K562 (cell line): ENCODE measurements around the gene USP35. TPM values are rescaled to one million over a fixed set of nuclear protein-coding genes. Genes with fewer than 3 reads are reported as not detected.

Source experiments
- ATAC-seq: fragments of 200-7000 bp; cut with Tn5 transposase; 3 replicates; pipeline ENCODE4 v1.9.1; 2020; ENCODE audit warnings: moderate library complexity
- BruUV-seq: library from RNA; stranded (reverse); fragments of 400-500 nt; replicated peaks from 2 replicates; lab custom pipeline; 2021; lab: Mats Ljungman, UMichigan
- CTCF ChIA-PET: fragments of 300-600 bp; formaldehyde crosslinking; extraction: SDS; loops from one replicate; lab custom pipeline; 2021; ENCODE audit warnings: low intra/inter-chr PET ratio; lab: Yijun Ruan, JAX
- POLR2A ChIA-PET: fragments of 300-600, 350-650 bp; sonication (Branson Sonifier 250); formaldehyde crosslinking; extraction: SDS; loops from one replicate; lab custom pipeline; 2021; ENCODE audit warnings: antibody characterized with exemption, inconsistent platforms; lab: Yijun Ruan, JAX
- DNase-seq, 4 experiments: peaks; one replicate each; pipeline versions ENCODE4 v3.0.0 to v3.0.0-alpha.2; 2011 to 2018; ENCODE audit warnings: low spot score in 3 of 4, mixed read lengths in 3 of 4; ENCODE audit errors: extremely low read depth in 1 of 4
- FAIRE-seq: peaks from 2 replicates; lab custom pipeline; 2011; peaks lifted over from hg19 to GRCh38; lab: Jason Lieb, UNC
- H2AFZ ChIP-seq: 2 replicates; pipeline ENCODE4 v1.6.0; 2011; ENCODE audit warnings: low read depth, low read length, control low read depth, inconsistent platforms
- H3K27ac ChIP-seq: fragments of 200-600 bp; 3 replicates; pipeline ENCODE4 v1.8.0; 2011; ENCODE audit warnings: low read depth, mild to moderate bottlenecking, control low read depth, inconsistent platforms, low read length, moderate library complexity, mixed read lengths; ENCODE audit errors: extremely low read depth
- H3K27me3 ChIP-seq, 2 experiments: fragments of 300-600 bp in 1 of 2; 2 replicates in 1 of 2; 3 replicates in 1 of 2; pipeline versions ENCODE4 v1.6.0 to v1.8.0; 2011; ENCODE audit warnings: inconsistent platforms in 2 of 2, low read length in 2 of 2, mild to moderate bottlenecking in 1 of 2, mixed read lengths in 1 of 2, moderate library complexity in 1 of 2; ENCODE audit not compliant: control insufficient read depth in 2 of 2, insufficient read depth in 2 of 2
- H3K36me3 ChIP-seq: fragments of 300-600 bp; 3 replicates; pipeline ENCODE4 v1.8.0; 2011; ENCODE audit warnings: mild to moderate bottlenecking, low read length, inconsistent platforms; ENCODE audit not compliant: control insufficient read depth, insufficient read depth
- H3K4me1 ChIP-seq, 2 experiments: fragments of 200-600 bp in 1 of 2; replicated peaks in 1 of 2; 2 replicates in 1 of 2; 3 replicates in 1 of 2; pipeline versions ENCODE4 v1.5.1 to v1.8.0; 2011; ENCODE audit warnings: inconsistent platforms in 2 of 2, low read length in 2 of 2, mild to moderate bottlenecking in 1 of 2, mixed read lengths in 1 of 2, moderate library complexity in 1 of 2; ENCODE audit not compliant: control insufficient read depth in 2 of 2, insufficient read depth in 2 of 2
- H3K4me2 ChIP-seq: 2 replicates; pipeline ENCODE4 v1.6.1; 2011; ENCODE audit warnings: low read length, control low read depth, inconsistent platforms, mixed read lengths; ENCODE audit not compliant: insufficient read depth
- H3K4me3 ChIP-seq: fragments of 200-600 bp; sonication (generic), shearing (Covaris generic); 2 replicates; pipeline ENCODE4 v1.5.1; 2016; ENCODE audit warnings: control low read depth, inconsistent platforms
- H3K79me2 ChIP-seq: fragments of 200-600 bp; 3 replicates; pipeline ENCODE4 v1.8.0; 2011; ENCODE audit warnings: low read length, inconsistent platforms; ENCODE audit not compliant: control insufficient read depth, insufficient read depth
- H3K9ac ChIP-seq, 2 experiments: 2 replicates each; pipeline versions ENCODE4 v1.6.0 to v1.6.1; 2011; ENCODE audit warnings: low read depth in 2 of 2, low read length in 2 of 2, control low read depth in 1 of 2, inconsistent platforms in 1 of 2, mild to moderate bottlenecking in 1 of 2, mixed read lengths in 1 of 2; ENCODE audit not compliant: insufficient read depth in 1 of 2
- H3K9me1 ChIP-seq: one replicate; pipeline ENCODE4 v1.6.0; 2011; ENCODE audit warnings: inconsistent platforms, mild to moderate bottlenecking, low read length, moderate library complexity; ENCODE audit not compliant: control insufficient read depth, insufficient read depth
- H3K9me3 ChIP-seq: replicated peaks from 2 replicates; pipeline ENCODE4 v1.5.1; 2011; ENCODE audit warnings: low read depth, low read length, inconsistent platforms; ENCODE audit not compliant: control insufficient read depth, insufficient read depth
- H4K20me1 ChIP-seq: replicated peaks from 2 replicates; pipeline ENCODE4 v1.6.1; 2011; ENCODE audit warnings: low read length, inconsistent platforms, mixed read lengths; ENCODE audit not compliant: control insufficient read depth, insufficient read depth
- PHF21A ChIP-seq: fragments of 450-650 bp; IDR thresholded peaks from 2 replicates; pipeline ENCODE4 v1.6.1; 2017; ENCODE audit warnings: low read depth, borderline replicate concordance
- PHF8 ChIP-seq: fragments of 200-600 bp; sonication (generic); IDR thresholded peaks from 2 replicates; pipeline ENCODE4 v1.6.1; 2012; ENCODE audit warnings: mixed run types, mild to moderate bottlenecking, inconsistent platforms, low read length, moderate library complexity, borderline replicate concordance
- RFX7 ChIP-seq: fragments of 250-450 bp; sonication (Bioruptor Pico); IDR thresholded peaks from 2 replicates; pipeline ENCODE4 v1.5.1; 2021; ENCODE audit warnings: mild to moderate bottlenecking
- WGBS: fragments of 100-300 bp; shearing (Covaris generic); methylation state at CpG from one replicate; pipeline ENCODE4 v1.1.6; 2016; ENCODE audit warnings: low coverage, mixed read lengths; ENCODE audit not compliant: insufficient coverage; ENCODE audit errors: missing lambda C conversion rate; 5-methylcytosine and 5-hydroxymethylcytosine counted together
- in situ Hi-C: fragments of 300-500 bp; cut with MboI; formaldehyde crosslinking; loops from 4 replicates; pipeline ENCODE4 v1.15.0; 2018; ENCODE audit warnings: inconsistent platforms, mixed read lengths
- intact Hi-C: fragments of 100-400 bp; cut with micrococcal nuclease; formaldehyde crosslinking; loops from 2 replicates; pipeline ENCODE4 v1.14.2; 2022
- polyA plus RNA-seq, 8 experiments: library from polyadenylated mRNA; depleted of rRNA in 4 of 8; stranded (reverse) in 5 of 8; unstranded in 3 of 8; fragments of >200 nt; fragmentation: Nextera tagmentation in 2 of 8; fragmentation: Illumina TruSeq in 1 of 8; extraction: Ambion mirVana in 2 of 8; extraction: Trizol in 1 of 8; gene quantifications; 2 replicates each; pipeline versions ENCODE4 v1.2.1 to v1.2.3, GENCODE V29; 2011 to 2014; ENCODE audit warnings: inconsistent platforms in 1 of 8, missing spikeins in 1 of 8
- total RNA-seq, 7 experiments: library from RNA; depleted of rRNA in 6 of 7; stranded (reverse); fragments of >200 nt in 6 of 7; fragmentation: Illumina TruSeq in 2 of 7; extraction: Trizol in 2 of 7; gene quantifications; 2 replicates each; pipeline versions ENCODE4 v1.2.1 to v1.2.3, GENCODE V29; 2011 to 2021; ENCODE audit warnings: low replicate concordance in 1 of 7

USP35 gene
- total and polyA plus RNA-seq, 9 of the 15 experiments (the other 6 are each of a cell fraction or from before 2014, with no cell fraction given), result 0.01 to 4.8 (median 3.6) TPM

GRCh38 chr11:78219493-78220217 lies 30.9 kb downstream of the USP35 start:
- no peak for ATAC-seq
- ChIA-PET CTCF (no interaction called here), POLR2A (interaction anchor here (0.9 kb wide), 1 partner anchor 132 kb away, joined by 3 read pairs; no protein-coding TSS in a partner anchor)
- intact Hi-C loops, result no loop called here
- no TSS peak for BruUV-seq
- DNase-seq, result no peak
- Histone ChIP-seq H3K9me1 (peaks cover 3% of the 10 kb centered on the region), H3K4me1 (peaks cover 3 to 12% of the 10 kb centered on the region in 2 experiments; a peak in 3 of 5 replicates), H2AFZ (no peak overlapping the region), H3K4me3 (no peak overlapping the region), H3K9ac (no peak overlapping the region), H3K27me3 (no peaks in the 10 kb centered on the region), H3K4me2 (no peak overlapping the region), H3K27ac (no peak overlapping the region), H3K79me2 (no peaks in the 10 kb centered on the region), H4K20me1 (no peaks in the 10 kb centered on the region), H3K9me3 (no peaks in the 10 kb centered on the region), H3K36me3 (peaks cover 93% of the 10 kb centered on the region; the same call in 2 of the 3 replicates)
- WGBS, result 73% methylated on average over 7 of the region's 7 CpGs
- TF ChIP-seq PHF21A (no peak), PHF8 (no peak), RFX7 (CRISPR knock-in tag) (no peak)
- TF ChIP-seq, all 486 proteins: peak for 0
- FAIRE-seq, result no peak
- in situ Hi-C loops, result loop anchor here (5.0 kb wide), 1 partner anchor 343 kb away; no protein-coding TSS in a partner anchor
